HepG2 (cell line): ENCODE results near the gene ZNF302.
"Not testable (repeated sequence)": the region's sequence is repeated elsewhere in the genome, so short reads cannot be mapped to it uniquely, and the experiment has no call there.

Experiments used
- EZH2 ChIP-seq: conservative IDR thresholded peaks from 2 replicates; pipeline ENCODE4 v1.6.1; 2012; ENCODE audit warnings: mild to moderate bottlenecking, low read depth, low read length, moderate library complexity
- SMC3 ChIP-seq: IDR thresholded peaks from 2 replicates; pipeline ENCODE4 v1.6.1; 2011; ENCODE audit warnings: low read length, improper control_type of control experiment
- STAG1 ChIP-seq: sonication (generic); formaldehyde crosslinking; IDR thresholded peaks from 2 replicates; pipeline ENCODE4 v1.4.0; 2020; ENCODE audit warnings: missing genetic modification reagents
- ZSCAN21 ChIP-seq: sonication (generic); formaldehyde crosslinking; IDR thresholded peaks from 2 replicates; pipeline ENCODE4 v1.8.0; 2022; ENCODE audit warnings: mild to moderate bottlenecking, missing genetic modification reagents, moderate library complexity, borderline replicate concordance
- TF ChIP-seq, protein P1 (sequence below): sonication (generic); formaldehyde crosslinking; IDR thresholded peaks from 2 replicates; pipeline ENCODE4 v1.5.0; 2020; ENCODE audit warnings: mild to moderate bottlenecking, missing genetic modification reagents, moderate library complexity
- TF ChIP-seq, protein P2 (sequence below): sonication (generic); formaldehyde crosslinking; IDR thresholded peaks from 2 replicates; pipeline ENCODE4 v1.4.0; 2020; ENCODE audit warnings: missing genetic modification reagents; ENCODE audit errors: not compliant biosample characterization

DNA sequence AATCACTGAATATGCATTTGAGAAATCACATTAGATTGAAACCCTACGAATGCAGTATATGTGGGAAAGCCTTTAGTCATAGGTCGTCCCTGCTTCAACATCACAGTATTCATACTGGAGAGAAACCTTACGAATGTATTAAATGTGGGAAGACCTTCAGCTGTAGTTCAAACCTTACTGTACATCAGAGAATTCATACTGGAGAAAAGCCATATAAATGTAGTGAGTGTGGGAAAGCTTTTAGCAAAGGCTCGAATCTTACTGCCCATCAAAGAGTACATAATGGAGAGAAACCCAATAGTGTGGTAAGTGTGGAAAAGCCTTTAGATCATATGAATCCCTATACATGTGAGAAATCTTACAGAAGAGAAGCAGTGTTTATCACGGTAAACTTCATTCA lies 7.8 kb downstream of the ZNF302 start:
- not testable (repeated sequence) for TF ChIP-seq SMC3; EZH2; STAG1 (CRISPR knock-in tag); ZSCAN21 (CRISPR knock-in tag)
- TF ChIP-seq, protein P1, sequence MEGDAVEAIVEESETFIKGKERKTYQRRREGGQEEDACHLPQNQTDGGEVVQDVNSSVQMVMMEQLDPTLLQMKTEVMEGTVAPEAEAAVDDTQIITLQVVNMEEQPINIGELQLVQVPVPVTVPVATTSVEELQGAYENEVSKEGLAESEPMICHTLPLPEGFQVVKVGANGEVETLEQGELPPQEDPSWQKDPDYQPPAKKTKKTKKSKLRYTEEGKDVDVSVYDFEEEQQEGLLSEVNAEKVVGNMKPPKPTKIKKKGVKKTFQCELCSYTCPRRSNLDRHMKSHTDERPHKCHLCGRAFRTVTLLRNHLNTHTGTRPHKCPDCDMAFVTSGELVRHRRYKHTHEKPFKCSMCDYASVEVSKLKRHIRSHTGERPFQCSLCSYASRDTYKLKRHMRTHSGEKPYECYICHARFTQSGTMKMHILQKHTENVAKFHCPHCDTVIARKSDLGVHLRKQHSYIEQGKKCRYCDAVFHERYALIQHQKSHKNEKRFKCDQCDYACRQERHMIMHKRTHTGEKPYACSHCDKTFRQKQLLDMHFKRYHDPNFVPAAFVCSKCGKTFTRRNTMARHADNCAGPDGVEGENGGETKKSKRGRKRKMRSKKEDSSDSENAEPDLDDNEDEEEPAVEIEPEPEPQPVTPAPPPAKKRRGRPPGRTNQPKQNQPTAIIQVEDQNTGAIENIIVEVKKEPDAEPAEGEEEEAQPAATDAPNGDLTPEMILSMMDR (CRISPR knock-in tag) = not testable (repeated sequence)
- TF ChIP-seq, protein P2, sequence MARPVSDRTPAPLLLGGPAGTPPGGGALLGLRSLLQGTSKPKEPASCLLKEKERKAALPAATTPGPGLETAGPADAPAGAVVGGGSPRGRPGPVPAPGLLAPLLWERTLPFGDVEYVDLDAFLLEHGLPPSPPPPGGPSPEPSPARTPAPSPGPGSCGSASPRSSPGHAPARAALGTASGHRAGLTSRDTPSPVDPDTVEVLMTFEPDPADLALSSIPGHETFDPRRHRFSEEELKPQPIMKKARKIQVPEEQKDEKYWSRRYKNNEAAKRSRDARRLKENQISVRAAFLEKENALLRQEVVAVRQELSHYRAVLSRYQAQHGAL = not testable (repeated sequence)
